WI38 (cell line): Measurements from ENCODE around the gene PARP6.

ENCODE experiments used
- H3K4me3 ChIP-seq: 2 replicates; pipeline ENCODE4 v1.5.1; 2011; ENCODE audit warnings: low read depth, mild to moderate bottlenecking, control low read depth, low read length
- CTCF ChIP-seq: IDR thresholded peaks from 2 replicates; pipeline ENCODE4 v1.5.1; 2012; ENCODE audit warnings: low read depth, mild to moderate bottlenecking, control low read depth, low read length

Gene PARP6

GRCh38 chr15:72192416-72192815 is 79.9 kb downstream of the PARP6 start:
- TF ChIP-seq CTCF, result no peak
- H3K4me3 ChIP-seq, result no peak overlapping the region
